ENCODE data around the gene IMP3.

DNA sequence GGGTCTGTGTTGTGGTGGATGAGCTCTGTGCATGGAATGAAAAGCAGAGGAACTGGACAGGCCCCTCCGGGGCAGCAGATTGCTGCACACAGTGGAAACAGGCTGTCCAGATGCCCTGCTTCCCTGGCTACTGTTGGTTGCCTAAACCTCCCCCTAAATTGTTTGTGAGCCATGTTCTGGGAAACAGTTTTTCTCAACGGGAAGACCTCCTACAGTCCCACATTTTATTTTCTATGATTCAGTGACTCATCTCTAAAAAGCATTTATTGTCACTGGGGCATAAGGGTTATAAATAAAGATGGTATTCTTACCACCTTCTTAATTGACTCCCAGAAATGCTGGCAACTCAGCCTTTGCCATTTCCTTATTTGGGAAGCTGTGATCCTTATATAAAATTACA lies 40.6 kb downstream of the IMP3 start:
- TF ChIP-seq CTCF (IDR thresholded peaks at IDR 0.05) (no peak), MAX (IDR thresholded peaks at IDR 0.05; ENCODE audit: low read depth) (no peak)

Measured in SK-N-SH (cell line).